WTC11 (cell line): ENCODE data around the gene ITGAX. TPM values are rescaled to one million over a fixed set of nuclear protein-coding genes. Genes with fewer than 3 reads are reported as not detected.

Experiments
- ATAC-seq: fragments of 200-7000 bp; cut with Tn5 transposase; 2 replicates; pipeline ENCODE4 v1.10.0; 2021; ENCODE audit warnings: mild to moderate bottlenecking, moderate library complexity
- CTCF ChIA-PET: fragments of 300-600 bp; sonication (Branson Sonifier 250); formaldehyde crosslinking; loops from one replicate; lab custom pipeline; 2021; ENCODE audit warnings: antibody characterized with exemption; lab: Charles Lee
- POLR2A ChIA-PET: fragments of 350-600 bp; sonication (Branson Sonifier 250); formaldehyde crosslinking; loops from one replicate; lab custom pipeline; 2021; ENCODE audit warnings: antibody characterized with exemption; lab: Charles Lee
- DNase-seq: peaks from one replicate; pipeline ENCODE4 v3.0.0; 2021; ENCODE audit warnings: low spot score
- H3K27ac Mint-ChIP-seq: 2 replicates; pipeline ENCODE4 v1.8.0; 2021; ENCODE audit warnings: mixed read lengths
- H3K27me3 Mint-ChIP-seq: 2 replicates; pipeline ENCODE4 v1.8.0; 2021; ENCODE audit warnings: low read depth, mild to moderate bottlenecking, moderate library complexity, mixed read lengths
- H3K36me3 Mint-ChIP-seq: 2 replicates; pipeline ENCODE4 v1.8.0; 2021; ENCODE audit warnings: mixed read lengths
- H3K4me1 Mint-ChIP-seq: 2 replicates; pipeline ENCODE4 v1.8.0; 2022; ENCODE audit warnings: mixed read lengths
- H3K4me3 Mint-ChIP-seq: 2 replicates; pipeline ENCODE4 v1.8.0; 2021; ENCODE audit warnings: mild to moderate bottlenecking, moderate library complexity, mixed read lengths
- H3K9me3 Mint-ChIP-seq: 2 replicates; pipeline ENCODE4 v1.8.0; 2021; ENCODE audit warnings: mixed read lengths
- ATF1 ChIP-seq: sonication (generic); formaldehyde crosslinking; IDR thresholded peaks from 2 replicates; pipeline ENCODE4 v1.8.1; 2023; ENCODE audit warnings: mild to moderate bottlenecking, moderate library complexity, missing genetic modification reagents
- ELF4 ChIP-seq: sonication (generic); formaldehyde crosslinking; IDR thresholded peaks from 2 replicates; pipeline ENCODE4 v1.8.1; 2022; ENCODE audit warnings: low read depth, mild to moderate bottlenecking, moderate library complexity, missing genetic modification reagents
- EMX1 ChIP-seq: fragments of 250-450 bp; sonication (Bioruptor Pico); IDR thresholded peaks from 2 replicates; pipeline ENCODE4 v1.8.0; 2021; ENCODE audit warnings: mild to moderate bottlenecking
- ESRRA ChIP-seq: sonication (generic); formaldehyde crosslinking; IDR thresholded peaks from 2 replicates; pipeline ENCODE4 v1.8.1; 2022; ENCODE audit warnings: mild to moderate bottlenecking, missing genetic modification reagents, borderline replicate concordance
- ETV6 ChIP-seq: sonication (generic); formaldehyde crosslinking; IDR thresholded peaks from 2 replicates; pipeline ENCODE4 v1.8.1; 2022; ENCODE audit warnings: mild to moderate bottlenecking, missing genetic modification reagents
- FOXK1 ChIP-seq: sonication (generic); formaldehyde crosslinking; IDR thresholded peaks from 2 replicates; pipeline ENCODE4 v1.8.0; 2022; ENCODE audit warnings: mild to moderate bottlenecking, moderate library complexity, missing genetic modification reagents
- HMGA2 ChIP-seq: fragments of 250-450 bp; sonication (Bioruptor Pico); IDR thresholded peaks from 2 replicates; pipeline ENCODE4 v1.4.0; 2021; ENCODE audit warnings: mild to moderate bottlenecking, moderate library complexity
- JAZF1 ChIP-seq: fragments of 250-450 bp; sonication (Bioruptor Pico); IDR thresholded peaks from 2 replicates; pipeline ENCODE4 v1.9.0; 2021; ENCODE audit warnings: moderate library complexity, mild to moderate bottlenecking, inconsistent platforms
- JUN ChIP-seq: sonication (generic); formaldehyde crosslinking; IDR thresholded peaks from 2 replicates; pipeline ENCODE4 v1.8.0; 2023; ENCODE audit warnings: mild to moderate bottlenecking, missing genetic modification reagents
- MYBL2 ChIP-seq: sonication (generic); formaldehyde crosslinking; IDR thresholded peaks from 2 replicates; pipeline ENCODE4 v1.8.1; 2023; ENCODE audit warnings: mild to moderate bottlenecking, moderate library complexity, missing genetic modification reagents
- SMAD3 ChIP-seq: sonication (generic); formaldehyde crosslinking; IDR thresholded peaks from 2 replicates; pipeline ENCODE4 v1.8.0; 2022; ENCODE audit warnings: missing genetic modification reagents, mild to moderate bottlenecking, borderline replicate concordance
- TP53 ChIP-seq: sonication (generic); formaldehyde crosslinking; IDR thresholded peaks from 2 replicates; pipeline ENCODE4 v1.8.1; 2023; ENCODE audit warnings: mild to moderate bottlenecking, missing genetic modification reagents
- ZBTB21 ChIP-seq: sonication (generic); formaldehyde crosslinking; IDR thresholded peaks from 2 replicates; pipeline ENCODE4 v1.8.1; 2023; ENCODE audit warnings: mild to moderate bottlenecking, missing genetic modification reagents, borderline replicate concordance
- ZMAT4 ChIP-seq: fragments of 250-450 bp; sonication (Bioruptor Pico); IDR thresholded peaks from 2 replicates; pipeline ENCODE4 v1.9.0; 2021; ENCODE audit warnings: mild to moderate bottlenecking
- ZNF281 ChIP-seq: sonication (generic); formaldehyde crosslinking; IDR thresholded peaks from 2 replicates; pipeline ENCODE4 v1.8.0; 2023; ENCODE audit warnings: mild to moderate bottlenecking, missing genetic modification reagents
- total RNA-seq: library from RNA; stranded (reverse); gene quantifications from 3 replicates; pipeline ENCODE4 v1.2.3, GENCODE V29; 2021
- TF ChIP-seq, protein P1 (sequence below): fragments of 250-450 bp; sonication (Bioruptor Pico); IDR thresholded peaks from 2 replicates; pipeline ENCODE4 v1.8.0; 2021; ENCODE audit warnings: mild to moderate bottlenecking
- TF ChIP-seq, protein P2 (sequence below): sonication (generic); formaldehyde crosslinking; conservative IDR thresholded peaks from 2 replicates; pipeline ENCODE4 v1.8.1; 2023; ENCODE audit warnings: mild to moderate bottlenecking, low read depth, missing genetic modification reagents, moderate library complexity
- TF ChIP-seq, protein P3 (sequence below): sonication (generic); formaldehyde crosslinking; IDR thresholded peaks from 2 replicates; pipeline ENCODE4 v1.8.0; 2022; ENCODE audit warnings: mild to moderate bottlenecking, missing genetic modification reagents
- TF ChIP-seq, protein P4 (sequence below): sonication (generic); formaldehyde crosslinking; IDR thresholded peaks from 2 replicates; pipeline ENCODE4 v1.8.1; 2022; ENCODE audit warnings: mild to moderate bottlenecking, moderate library complexity, missing genetic modification reagents
- TF ChIP-seq, protein P5 (sequence below): sonication (generic); formaldehyde crosslinking; IDR thresholded peaks from 2 replicates; pipeline ENCODE4 v1.8.1; 2023; ENCODE audit warnings: mild to moderate bottlenecking, missing genetic modification reagents, moderate library complexity
- TF ChIP-seq, protein P6 (sequence below): sonication (generic); formaldehyde crosslinking; IDR thresholded peaks from 2 replicates; pipeline ENCODE4 v1.8.0; 2022; ENCODE audit warnings: mild to moderate bottlenecking, missing genetic modification reagents

Gene ITGAX
- total RNA-seq, 1 experiment from 2014 or later: 0.33 TPM

GRCh38 chr16:31386157-31386984 is 31.4 kb downstream of the ITGAX start:
- ATAC-seq (peak; percentile 52; the same call in 1 of the 2 replicates), DNase-seq (no peak)
- Mint-ChIP-seq H3K9me3 (peaks cover 9% of the 10 kb centered on the region), H3K36me3 (no peaks in the 10 kb centered on the region), H3K27ac (no peak overlapping the region), H3K4me3 (no peak overlapping the region), H3K27me3 (peaks cover 4% of the 10 kb centered on the region; the same call in 1 of the 2 replicates), H3K4me1 (peaks cover 8% of the 10 kb centered on the region)
- ChIA-PET POLR2A (interaction anchor here (0.6 to 1.1 kb wide), 2 partner anchors 54 to 120 kb away, joined by 3 read pairs; no protein-coding TSS in a partner anchor), CTCF (interaction anchor here (1.1 to 2.5 kb wide), 5 partner anchors 9 to 74 kb away, joined by 3 to 6 read pairs (median 3); partner anchors contain the start of gene ZNF843)
- TF ChIP-seq ZBTB21 (CRISPR knock-in tag) (no peak), MYBL2 (no peak), EMX1 (no peak), TP53 (CRISPR knock-in tag) (no peak), ETV6 (CRISPR knock-in tag) (no peak)

GRCh38 chr16:31388535-31388934 is 33.6 kb downstream of the ITGAX start:
- H3K27me3 Mint-ChIP-seq: no peaks in the 10 kb centered on the region; the same call in 1 of the 2 replicates
- DNase-seq (no peak), ATAC-seq (no peak)
- peaks cover 6% of the 10 kb centered on the region; the same call in 1 of the 2 replicates for H3K4me1 Mint-ChIP-seq
- H3K9me3 Mint-ChIP-seq: peaks cover 9% of the 10 kb centered on the region
- no peaks in the 10 kb centered on the region for H3K36me3 Mint-ChIP-seq
- H3K4me3 Mint-ChIP-seq: no peak overlapping the region
- ChIA-PET POLR2A (no interaction called here), CTCF (interaction anchor here (1.2 kb wide), 1 partner anchor 63 kb away, joined by 3 read pairs; no protein-coding TSS in a partner anchor)
- no peak overlapping the region for H3K27ac Mint-ChIP-seq
- TF ChIP-seq JAZF1 (CRISPR knock-in tag) (no peak), ELF4 (no peak), ATF1 (no peak), ESRRA (CRISPR knock-in tag) (no peak), SMAD3 (CRISPR knock-in tag) (no peak), ZBTB21 (CRISPR knock-in tag) (no peak), ZMAT4 (CRISPR knock-in tag) (no peak), HMGA2 (CRISPR knock-in tag) (no peak), ZNF281 (CRISPR knock-in tag) (no peak), FOXK1 (CRISPR knock-in tag) (no peak), JUN (CRISPR knock-in tag) (no peak)
- TF ChIP-seq, protein P1, sequence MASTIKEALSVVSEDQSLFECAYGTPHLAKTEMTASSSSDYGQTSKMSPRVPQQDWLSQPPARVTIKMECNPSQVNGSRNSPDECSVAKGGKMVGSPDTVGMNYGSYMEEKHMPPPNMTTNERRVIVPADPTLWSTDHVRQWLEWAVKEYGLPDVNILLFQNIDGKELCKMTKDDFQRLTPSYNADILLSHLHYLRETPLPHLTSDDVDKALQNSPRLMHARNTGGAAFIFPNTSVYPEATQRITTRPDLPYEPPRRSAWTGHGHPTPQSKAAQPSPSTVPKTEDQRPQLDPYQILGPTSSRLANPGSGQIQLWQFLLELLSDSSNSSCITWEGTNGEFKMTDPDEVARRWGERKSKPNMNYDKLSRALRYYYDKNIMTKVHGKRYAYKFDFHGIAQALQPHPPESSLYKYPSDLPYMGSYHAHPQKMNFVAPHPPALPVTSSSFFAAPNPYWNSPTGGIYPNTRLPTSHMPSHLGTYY: no peak
- TF ChIP-seq, protein P2, sequence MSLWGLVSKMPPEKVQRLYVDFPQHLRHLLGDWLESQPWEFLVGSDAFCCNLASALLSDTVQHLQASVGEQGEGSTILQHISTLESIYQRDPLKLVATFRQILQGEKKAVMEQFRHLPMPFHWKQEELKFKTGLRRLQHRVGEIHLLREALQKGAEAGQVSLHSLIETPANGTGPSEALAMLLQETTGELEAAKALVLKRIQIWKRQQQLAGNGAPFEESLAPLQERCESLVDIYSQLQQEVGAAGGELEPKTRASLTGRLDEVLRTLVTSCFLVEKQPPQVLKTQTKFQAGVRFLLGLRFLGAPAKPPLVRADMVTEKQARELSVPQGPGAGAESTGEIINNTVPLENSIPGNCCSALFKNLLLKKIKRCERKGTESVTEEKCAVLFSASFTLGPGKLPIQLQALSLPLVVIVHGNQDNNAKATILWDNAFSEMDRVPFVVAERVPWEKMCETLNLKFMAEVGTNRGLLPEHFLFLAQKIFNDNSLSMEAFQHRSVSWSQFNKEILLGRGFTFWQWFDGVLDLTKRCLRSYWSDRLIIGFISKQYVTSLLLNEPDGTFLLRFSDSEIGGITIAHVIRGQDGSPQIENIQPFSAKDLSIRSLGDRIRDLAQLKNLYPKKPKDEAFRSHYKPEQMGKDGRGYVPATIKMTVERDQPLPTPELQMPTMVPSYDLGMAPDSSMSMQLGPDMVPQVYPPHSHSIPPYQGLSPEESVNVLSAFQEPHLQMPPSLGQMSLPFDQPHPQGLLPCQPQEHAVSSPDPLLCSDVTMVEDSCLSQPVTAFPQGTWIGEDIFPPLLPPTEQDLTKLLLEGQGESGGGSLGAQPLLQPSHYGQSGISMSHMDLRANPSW (CRISPR knock-in tag): no peak
- TF ChIP-seq, protein P3, sequence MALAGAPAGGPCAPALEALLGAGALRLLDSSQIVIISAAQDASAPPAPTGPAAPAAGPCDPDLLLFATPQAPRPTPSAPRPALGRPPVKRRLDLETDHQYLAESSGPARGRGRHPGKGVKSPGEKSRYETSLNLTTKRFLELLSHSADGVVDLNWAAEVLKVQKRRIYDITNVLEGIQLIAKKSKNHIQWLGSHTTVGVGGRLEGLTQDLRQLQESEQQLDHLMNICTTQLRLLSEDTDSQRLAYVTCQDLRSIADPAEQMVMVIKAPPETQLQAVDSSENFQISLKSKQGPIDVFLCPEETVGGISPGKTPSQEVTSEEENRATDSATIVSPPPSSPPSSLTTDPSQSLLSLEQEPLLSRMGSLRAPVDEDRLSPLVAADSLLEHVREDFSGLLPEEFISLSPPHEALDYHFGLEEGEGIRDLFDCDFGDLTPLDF (CRISPR knock-in tag): no peak
- TF ChIP-seq, protein P4, sequence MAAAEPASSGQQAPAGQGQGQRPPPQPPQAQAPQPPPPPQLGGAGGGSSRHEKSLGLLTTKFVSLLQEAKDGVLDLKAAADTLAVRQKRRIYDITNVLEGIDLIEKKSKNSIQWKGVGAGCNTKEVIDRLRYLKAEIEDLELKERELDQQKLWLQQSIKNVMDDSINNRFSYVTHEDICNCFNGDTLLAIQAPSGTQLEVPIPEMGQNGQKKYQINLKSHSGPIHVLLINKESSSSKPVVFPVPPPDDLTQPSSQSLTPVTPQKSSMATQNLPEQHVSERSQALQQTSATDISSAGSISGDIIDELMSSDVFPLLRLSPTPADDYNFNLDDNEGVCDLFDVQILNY (CRISPR knock-in tag): no peak
- TF ChIP-seq, protein P5, sequence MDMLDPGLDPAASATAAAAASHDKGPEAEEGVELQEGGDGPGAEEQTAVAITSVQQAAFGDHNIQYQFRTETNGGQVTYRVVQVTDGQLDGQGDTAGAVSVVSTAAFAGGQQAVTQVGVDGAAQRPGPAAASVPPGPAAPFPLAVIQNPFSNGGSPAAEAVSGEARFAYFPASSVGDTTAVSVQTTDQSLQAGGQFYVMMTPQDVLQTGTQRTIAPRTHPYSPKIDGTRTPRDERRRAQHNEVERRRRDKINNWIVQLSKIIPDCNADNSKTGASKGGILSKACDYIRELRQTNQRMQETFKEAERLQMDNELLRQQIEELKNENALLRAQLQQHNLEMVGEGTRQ: no peak
- TF ChIP-seq, protein P6, sequence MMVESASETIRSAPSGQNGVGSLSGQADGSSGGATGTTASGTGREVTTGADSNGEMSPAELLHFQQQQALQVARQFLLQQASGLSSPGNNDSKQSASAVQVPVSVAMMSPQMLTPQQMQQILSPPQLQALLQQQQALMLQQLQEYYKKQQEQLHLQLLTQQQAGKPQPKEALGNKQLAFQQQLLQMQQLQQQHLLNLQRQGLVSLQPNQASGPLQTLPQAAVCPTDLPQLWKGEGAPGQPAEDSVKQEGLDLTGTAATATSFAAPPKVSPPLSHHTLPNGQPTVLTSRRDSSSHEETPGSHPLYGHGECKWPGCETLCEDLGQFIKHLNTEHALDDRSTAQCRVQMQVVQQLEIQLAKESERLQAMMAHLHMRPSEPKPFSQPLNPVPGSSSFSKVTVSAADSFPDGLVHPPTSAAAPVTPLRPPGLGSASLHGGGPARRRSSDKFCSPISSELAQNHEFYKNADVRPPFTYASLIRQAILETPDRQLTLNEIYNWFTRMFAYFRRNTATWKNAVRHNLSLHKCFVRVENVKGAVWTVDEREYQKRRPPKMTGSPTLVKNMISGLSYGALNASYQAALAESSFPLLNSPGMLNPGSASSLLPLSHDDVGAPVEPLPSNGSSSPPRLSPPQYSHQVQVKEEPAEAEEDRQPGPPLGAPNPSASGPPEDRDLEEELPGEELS (CRISPR knock-in tag): no peak
